ENCODE data around the gene MRGPRD. TPM values are rescaled to one million over a fixed set of nuclear protein-coding genes. Genes with fewer than 3 reads are reported as not detected.

Gene MRGPRD
- total and polyA plus RNA-seq, 2 of the 8 experiments (the other 6 are each of a cell fraction or from before 2014, with no cell fraction given), result not detected

GRCh38 chr11:68977781-68978625 is 2.8 kb downstream of the MRGPRD start (continued):
- TF ChIP-seq CHD7 (IDR thresholded peaks at IDR 0.05; ENCODE audit: insufficient replicate concordance, low read length) (no peak), PHF8 (conservative IDR thresholded peaks at IDR 0.05; ENCODE audit: low read depth, low read length) (no peak), YY1 (IDR thresholded peaks at IDR 0.05; ENCODE audit: low read depth, low read length) (no peak), EP300 (IDR thresholded peaks at IDR 0.05; ENCODE audit: borderline replicate concordance in 1 of 2, low read depth in 2 of 2, low read length in 2 of 2) (no peak), CEBPB (IDR thresholded peaks at IDR 0.05; ENCODE audit: low read depth, low read length) (no peak), ATF2 (IDR thresholded peaks at IDR 0.05; ENCODE audit: low read length) (no peak), ATF3 (IDR thresholded peaks at IDR 0.05; ENCODE audit: insufficient read depth, low read depth, low read length) (no peak)

Data from H1 (cell line).